Mucosa of gallbladder (tissue), 1 donor: ENCODE results near the gene SNRNP48. TPM values are rescaled to one million over a fixed set of nuclear protein-coding genes. Genes with fewer than 3 reads are reported as not detected.

Experiments
- DNase-seq: peaks from one replicate; pipeline ENCODE4 v3.0.0-alpha.2; 2020; ENCODE audit warnings: low spot score
- total RNA-seq: library from RNA; stranded (reverse); gene quantifications from one replicate; pipeline ENCODE4 v1.2.1, GENCODE V29; 2021
- donor health status: DM: no; HTN: no; CAD: no.

SNRNP48 gene
- total RNA-seq, 1 donor from 2014 or later: 14.4 TPM

DNA sequence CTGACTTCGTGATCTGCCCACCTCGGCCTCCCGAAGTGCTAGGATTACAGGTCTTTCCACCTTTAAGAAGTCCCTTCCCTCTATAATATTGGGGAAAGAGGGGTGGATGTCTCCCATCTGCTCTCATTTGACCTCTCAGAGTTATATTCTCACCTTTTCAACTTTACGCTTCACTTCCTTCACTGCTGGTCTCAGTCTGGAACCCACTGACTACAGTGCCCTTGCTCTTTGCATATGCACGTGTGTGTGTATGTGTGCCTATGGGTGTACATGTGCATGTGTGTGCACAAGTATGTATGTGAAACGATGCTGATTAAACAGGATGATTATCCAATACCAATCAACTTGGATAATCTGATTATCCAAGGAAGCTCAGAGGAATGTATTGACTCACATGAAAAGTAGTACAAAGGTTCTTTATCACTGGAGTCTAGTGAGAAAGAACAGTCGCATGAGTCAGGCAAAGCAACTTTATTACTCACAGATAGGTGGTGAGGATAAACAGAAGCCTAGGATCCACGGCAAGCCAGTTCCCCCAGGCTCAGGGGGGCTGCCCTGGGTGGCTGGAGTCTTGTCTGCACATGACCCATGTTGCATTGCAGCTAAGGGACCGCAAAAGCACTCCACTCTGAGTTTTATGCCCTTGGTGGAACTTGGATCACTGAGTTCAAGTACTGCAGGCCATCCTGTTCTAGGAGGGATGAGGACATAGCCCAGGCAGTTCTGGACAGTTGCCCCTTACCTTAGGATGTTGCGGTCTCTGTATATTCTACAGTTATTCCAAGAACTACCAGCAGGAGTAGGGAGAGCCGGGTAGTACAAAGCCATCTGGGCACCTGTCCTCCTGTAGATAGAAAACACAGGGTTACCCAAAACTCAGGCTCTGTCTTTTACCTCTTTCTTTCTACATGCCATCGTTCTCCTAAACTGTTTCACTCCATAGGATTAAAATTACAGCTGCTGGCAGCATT lies 50.9 kb downstream of the SNRNP48 start:
- DNase-seq: peak; percentile 21

GRCh38 chr6:7642791-7643190 lies 52.8 kb downstream of the SNRNP48 start:
- DNase-seq: no peak

DNA sequence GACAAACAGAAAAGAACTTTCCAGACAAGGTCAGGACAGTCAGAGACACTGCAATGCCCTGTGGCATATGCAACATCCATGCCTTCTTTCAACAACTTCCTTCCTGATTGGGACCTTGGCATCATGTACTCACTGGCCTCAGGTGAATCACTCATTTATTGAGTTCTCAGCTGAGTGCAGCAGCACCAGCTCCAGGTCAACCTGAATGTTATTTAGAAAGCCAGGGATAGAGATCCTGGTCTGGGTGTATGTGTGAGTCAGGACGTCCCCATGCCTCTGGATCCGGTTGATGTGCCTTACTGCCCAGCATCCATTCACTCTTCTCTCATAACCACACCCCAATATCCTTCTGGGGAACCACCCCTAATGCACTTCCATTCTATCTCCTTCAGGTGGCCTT lies 54.4 kb downstream of the SNRNP48 start:
- DNase-seq: no peak

DNA sequence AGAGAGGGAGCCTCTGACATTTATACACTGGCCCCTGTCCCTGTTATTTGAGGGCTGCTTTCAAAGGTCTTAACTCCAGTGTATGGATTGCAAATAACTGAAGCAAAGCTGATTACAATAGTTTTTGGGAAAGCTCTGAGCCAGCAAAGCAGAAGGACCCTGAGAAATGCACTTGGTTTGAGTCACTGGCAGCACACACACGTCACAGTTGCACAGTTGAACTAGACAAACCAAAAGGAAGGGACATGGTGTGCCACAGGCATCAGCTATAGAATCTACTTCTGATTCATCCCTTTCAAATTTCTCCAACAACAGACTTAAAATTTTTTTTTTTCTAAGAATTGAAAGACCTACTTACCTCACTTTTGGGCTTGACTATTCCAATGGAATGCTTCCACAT lies 56.4 kb downstream of the SNRNP48 start:
- no peak for DNase-seq

DNA sequence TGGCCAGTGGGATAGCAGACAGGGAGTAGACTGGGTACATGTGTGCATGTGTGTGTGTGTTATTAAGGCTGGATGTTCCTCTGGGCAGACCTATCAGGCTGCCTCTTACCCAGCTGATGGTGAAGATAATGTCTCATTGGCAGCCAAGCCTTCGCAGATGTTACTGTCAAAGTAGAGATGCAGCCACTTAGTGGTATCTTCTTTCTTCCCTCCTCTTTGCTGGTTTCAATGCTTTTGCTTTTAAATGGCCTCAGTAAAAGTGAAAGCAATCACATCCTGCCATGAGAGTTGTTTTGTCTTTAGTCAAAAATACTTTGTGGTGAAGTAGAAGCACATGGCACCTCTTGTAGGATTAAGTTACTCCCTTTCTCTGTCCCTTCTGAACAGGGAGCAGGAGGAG lies 57.5 kb downstream of the SNRNP48 start:
- no peak for DNase-seq

DNA sequence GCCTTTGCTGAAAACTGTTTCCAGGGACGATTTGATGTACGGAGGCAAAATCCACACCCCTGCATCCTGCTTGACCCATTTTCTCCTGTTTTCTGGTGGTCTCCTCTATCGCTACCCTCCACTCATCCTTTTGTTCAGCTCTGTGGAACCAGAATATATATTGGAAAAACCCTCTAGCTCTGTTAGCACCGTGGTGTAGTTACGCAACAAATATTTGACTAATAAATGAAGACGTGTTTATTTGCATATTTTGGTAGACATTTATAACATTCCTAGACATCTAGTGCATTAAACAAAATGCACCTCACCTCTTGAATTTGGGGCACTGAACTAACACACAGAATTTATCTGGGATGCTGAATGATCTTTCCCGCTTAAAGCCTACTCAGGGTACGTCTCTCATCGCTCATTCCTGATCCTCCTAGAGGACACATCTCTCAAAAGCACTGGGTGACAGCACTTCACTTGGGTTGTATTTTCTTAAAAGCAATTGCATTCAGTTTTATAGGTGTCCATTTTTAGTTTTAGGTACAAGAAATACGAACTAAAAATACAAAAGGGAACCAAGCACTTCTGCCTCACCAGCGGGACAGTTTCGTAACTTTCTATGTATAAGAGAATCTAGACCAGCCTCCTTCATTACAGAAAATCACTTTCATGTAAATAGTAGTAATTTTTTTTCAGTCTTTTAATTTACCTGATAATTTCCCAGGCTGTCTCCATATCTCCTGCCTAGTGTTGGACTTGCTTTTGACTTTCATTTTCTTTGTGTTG lies 59.2 kb downstream of the SNRNP48 start:
- no peak for DNase-seq

DNA sequence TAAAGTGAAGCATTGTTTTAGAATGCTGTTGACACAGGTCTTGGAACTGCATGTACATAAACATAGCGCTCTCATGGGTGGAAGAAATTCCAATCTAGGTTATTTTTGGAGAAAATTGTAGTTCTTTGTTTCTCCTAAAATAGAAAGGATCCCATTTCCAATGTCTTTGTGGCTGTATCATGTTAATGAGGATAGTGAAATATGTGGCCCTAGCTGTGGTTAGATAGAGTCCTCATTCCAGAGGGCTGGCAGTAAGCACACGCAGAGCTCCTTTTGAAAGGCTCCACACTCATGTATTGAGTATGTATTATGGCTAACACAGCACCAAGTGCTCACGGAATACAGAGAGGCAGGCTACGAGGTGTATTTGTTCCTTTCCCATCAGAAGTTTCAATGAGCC lies 60.9 kb downstream of the SNRNP48 start:
- DNase-seq: no peak

DNA sequence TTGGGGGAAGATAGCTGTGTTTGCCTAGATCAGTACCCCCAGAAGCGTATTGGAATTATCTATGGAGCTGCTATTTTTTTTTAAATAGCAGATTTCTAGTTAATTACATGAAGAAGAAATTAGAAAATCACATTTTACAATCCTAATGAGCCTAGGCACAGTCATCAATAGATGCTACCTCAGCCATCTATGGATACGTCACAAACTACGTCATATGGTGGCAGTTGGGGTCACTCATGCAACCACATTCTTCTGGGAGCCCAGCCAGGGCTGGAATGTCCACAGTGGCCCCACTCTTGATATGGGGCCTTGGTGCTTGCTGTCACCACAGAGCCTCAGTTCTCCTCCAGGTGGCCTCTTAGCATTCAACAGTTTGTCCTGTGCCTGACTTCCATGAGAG lies 63.0 kb downstream of the SNRNP48 start:
- DNase-seq: no peak

DNA sequence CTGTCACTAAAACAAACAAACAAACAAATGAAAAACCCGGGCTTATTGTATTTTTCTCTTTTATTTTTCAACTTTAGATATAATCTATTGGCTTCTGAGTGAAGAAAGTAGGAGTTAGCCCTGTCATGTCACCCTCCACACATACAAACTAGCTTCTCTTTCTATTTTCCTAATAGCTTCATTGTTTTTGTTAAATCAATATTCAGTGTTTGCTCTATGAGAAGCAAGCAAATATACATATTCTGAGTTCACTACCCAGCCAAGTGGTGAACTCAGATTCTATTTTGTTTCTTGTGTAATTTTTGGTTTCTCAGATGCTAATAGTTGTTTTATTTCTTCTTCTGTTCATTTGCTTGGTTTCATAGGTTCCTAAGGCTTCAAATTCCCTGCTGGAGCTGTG lies 66.4 kb downstream of the SNRNP48 start:
- DNase-seq: no peak

DNA sequence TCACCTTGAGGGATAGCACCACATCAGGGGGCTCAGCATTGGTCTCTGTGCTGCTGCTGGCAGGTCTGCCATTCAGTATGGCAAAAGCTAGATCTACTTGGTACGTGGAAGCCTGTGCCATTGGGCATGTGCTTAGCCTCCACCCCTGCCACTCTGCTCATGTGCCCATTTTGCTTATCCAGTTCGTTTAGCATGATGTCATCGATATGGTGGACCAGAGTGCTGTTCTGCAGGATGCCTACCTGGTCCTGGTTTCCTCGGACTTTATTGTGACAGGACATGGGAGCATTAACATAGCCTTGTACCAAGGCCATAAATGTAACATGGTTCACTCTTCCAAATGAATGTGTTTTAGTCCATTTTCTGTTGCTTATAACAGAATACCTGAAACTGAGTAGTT lies 68.5 kb downstream of the SNRNP48 start:
- DNase-seq: no peak

DNA sequence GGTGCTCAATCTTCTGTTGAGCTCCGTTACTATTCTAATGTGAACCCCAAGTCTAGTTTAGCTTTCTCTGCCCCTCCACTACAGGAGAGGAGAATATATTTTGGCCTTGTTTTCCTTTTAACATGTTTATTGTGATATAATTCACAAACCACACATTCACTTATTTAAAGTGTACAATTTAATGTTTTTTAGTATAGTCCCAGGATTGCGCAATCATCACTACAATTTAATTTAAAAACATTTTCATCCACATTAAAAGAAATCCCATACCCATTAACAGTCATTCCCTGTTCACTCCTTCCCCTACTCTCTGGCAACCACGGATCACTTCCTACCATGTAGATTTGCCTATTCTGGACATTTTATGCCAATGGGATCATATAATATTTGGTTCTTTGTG lies 71.4 kb downstream of the SNRNP48 start:
- no peak for DNase-seq

Other genes with a start within 250 kb of the SNRNP48 start
- gene CAGE1, start 200.5 kb upstream of the SNRNP48 start, total RNA-seq: not detected
- gene RIOK1, start 200.4 kb upstream of the SNRNP48 start, total RNA-seq: 12.9 TPM
- gene DSP, start 48.5 kb upstream of the SNRNP48 start, total RNA-seq: 79.1 TPM
- gene BMP6, start 135.9 kb downstream of the SNRNP48 start, total RNA-seq: 7.3 TPM